Heart left ventricle (tissue), 13 donors: ENCODE data around the gene MEGF11.

Experiments
- POLR2A ChIP-seq, 2 donors: fragments of 450-650 bp; IDR thresholded peaks; one replicate each; pipeline ENCODE4 v1.6.1; 2017; ENCODE audit warnings: antibody characterized with exemption in 2 of 2, mild to moderate bottlenecking in 2 of 2, moderate library complexity in 2 of 2
- TF ChIP-seq, protein P1 (sequence below), 12 donors: fragments of 200-600 bp; sonication (generic) in 4 of 12; IDR thresholded peaks; one replicate each; pipeline versions ENCODE4 v1.5.0 to v1.8.0; 2018 to 2022; ENCODE audit warnings: antibody characterized with exemption in 12 of 12, mild to moderate bottlenecking in 5 of 12
- donor health status: ischemic (EF 13 %, LVEDD 7.1; RV severe dilation, severe dysfunction).
- donor health status: DM: no; HTN: yes; CAD: no.
- donor health status: DM: no; HTN: no; CAD: no.
- donor health status: ischemic (EF 25% LVEDD 6.9; RV normal size, moderate dysfunction).
- donor health status: ischemic (EF 25% LVEDD 5.7; RV mildly dilated, moderate dysfunction).
- donor health status: ischemic (EF 35%, LVEDD 5.7; RV mildly dilated, moderate dysfunction).
- donor health status: nonischemic (EF 11% LVEDD 7.7; RV severe dilation, severe dysfunction).
- donor health status: DM: yes; HTN: yes; CAD: no.
- donor health status: PGD.
- donor health status: ischemic (EF 29% LVEDD 5.4; RV normal size, mild dysfunction).
- donor health status: nonischemic (EF 23%, LVEDD 6.1; RV moderate dilation, normal function).

DNA sequence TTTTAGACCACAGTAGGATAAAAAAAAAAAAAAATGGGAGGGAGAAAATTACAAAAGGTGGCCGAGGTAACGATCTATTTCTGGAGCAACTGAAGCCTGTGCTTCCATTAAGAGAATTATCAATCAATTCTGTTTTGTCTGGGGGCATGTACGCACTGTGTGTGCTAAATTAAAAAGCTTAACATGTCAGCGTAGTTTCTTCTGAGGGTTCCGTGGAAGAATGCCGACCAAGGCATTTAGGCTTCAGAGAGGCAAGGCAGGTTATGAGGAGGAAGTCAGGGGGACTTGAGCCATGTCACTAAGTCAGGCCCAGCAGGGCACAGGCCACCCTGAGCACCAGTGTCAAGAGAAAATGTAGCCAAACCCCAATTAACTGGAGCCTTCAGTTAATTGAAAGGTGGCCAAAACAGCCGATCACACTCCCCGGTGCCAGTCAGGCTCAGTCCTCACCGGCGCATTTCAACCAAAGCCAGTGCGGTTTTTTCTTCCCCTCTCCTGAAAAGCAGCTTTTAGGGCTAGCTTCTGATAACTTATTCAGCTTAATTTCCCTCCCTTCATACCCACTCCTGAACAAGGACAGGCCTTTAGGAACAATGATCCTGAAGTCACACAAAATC, 113.9 kb downstream of the MEGF11 start:
- TF ChIP-seq, protein P1, sequence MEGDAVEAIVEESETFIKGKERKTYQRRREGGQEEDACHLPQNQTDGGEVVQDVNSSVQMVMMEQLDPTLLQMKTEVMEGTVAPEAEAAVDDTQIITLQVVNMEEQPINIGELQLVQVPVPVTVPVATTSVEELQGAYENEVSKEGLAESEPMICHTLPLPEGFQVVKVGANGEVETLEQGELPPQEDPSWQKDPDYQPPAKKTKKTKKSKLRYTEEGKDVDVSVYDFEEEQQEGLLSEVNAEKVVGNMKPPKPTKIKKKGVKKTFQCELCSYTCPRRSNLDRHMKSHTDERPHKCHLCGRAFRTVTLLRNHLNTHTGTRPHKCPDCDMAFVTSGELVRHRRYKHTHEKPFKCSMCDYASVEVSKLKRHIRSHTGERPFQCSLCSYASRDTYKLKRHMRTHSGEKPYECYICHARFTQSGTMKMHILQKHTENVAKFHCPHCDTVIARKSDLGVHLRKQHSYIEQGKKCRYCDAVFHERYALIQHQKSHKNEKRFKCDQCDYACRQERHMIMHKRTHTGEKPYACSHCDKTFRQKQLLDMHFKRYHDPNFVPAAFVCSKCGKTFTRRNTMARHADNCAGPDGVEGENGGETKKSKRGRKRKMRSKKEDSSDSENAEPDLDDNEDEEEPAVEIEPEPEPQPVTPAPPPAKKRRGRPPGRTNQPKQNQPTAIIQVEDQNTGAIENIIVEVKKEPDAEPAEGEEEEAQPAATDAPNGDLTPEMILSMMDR (IDR thresholded peaks at IDR 0.05), result no peak
- TF ChIP-seq POLR2A (IDR thresholded peaks at IDR 0.05), result no peak
